ENCODE results near the gene SRA1. TPM values are rescaled to one million over a fixed set of nuclear protein-coding genes. Genes with fewer than 3 reads are reported as not detected.
A peak's percentile ranks its signal among the peaks of the same experiment; 100 is the strongest.

SRA1 gene
- total and polyA plus RNA-seq, 2 of the 13 experiments (the other 11 are each of a cell fraction or from before 2014, with no cell fraction given), result 14.2 to 32.8 TPM

DNA sequence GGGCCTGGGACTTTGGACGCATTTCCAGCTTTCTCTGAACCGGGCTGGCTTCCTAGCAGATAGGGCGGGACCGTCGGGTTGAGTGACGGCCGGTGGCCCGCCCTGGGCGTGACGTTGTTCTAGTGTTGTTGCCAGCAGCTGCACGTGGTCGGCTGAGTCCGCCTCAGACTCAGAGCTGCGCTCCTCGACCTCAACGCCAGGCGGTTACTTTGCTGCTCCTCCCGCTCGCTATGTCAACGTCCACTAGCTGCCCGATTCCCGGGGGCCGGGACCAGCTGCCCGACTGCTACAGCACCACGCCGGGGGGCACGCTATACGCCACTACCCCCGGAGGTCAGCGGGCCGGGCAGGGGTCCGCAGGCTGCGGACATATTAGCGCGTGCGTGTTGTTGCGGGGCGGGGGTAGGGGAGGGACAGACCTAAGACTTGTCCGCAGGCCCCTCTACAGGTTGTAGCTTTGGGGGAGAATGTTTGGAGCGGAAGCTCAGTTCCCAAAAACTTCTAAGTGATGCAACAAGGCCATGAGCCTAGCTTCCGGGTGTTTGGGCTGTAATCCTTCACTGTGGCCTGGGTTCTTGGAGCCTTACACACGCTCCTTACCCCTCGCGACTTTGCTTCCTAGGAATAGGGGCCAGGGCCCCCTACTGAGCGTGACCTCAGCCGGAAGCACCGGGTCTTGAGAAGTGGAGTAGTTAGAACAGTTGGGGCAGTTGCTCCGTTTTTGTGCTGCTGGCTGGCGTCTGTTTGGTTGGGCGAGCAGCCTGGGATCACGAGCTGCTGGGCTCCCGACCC is 9.6 kb downstream of the SRA1 start, which contains the start of gene EIF4EBP3 (continued):
- TF ChIP-seq ZNF768 (CRISPR knock-in tag; IDR thresholded peaks at IDR 0.05) (no peak; the same call in 1 of the 2 replicates), PRMT3 (CRISPR knock-in tag; IDR thresholded peaks at IDR 0.05; ENCODE audit: borderline replicate concordance, low read depth) (no peak; the same call in 1 of the 2 replicates), RFX5 (IDR thresholded peaks at IDR 0.05; ENCODE audit: low read depth, low read length) (peak; percentile 83), STAG1 (CRISPR knock-in tag; IDR thresholded peaks at IDR 0.05) (peak; percentile 45; the same call in 1 of the 2 replicates), ATRX (CRISPR knock-in tag; IDR thresholded peaks at IDR 0.05; ENCODE audit: borderline replicate concordance) (no peak), ATF2 (CRISPR knock-in tag; IDR thresholded peaks at IDR 0.05) (peak; percentile 67; the same call in 1 of the 2 replicates), IRF2 (CRISPR knock-in tag; IDR thresholded peaks at IDR 0.05) (peak; percentile 42), THAP7 (CRISPR knock-in tag; IDR thresholded peaks at IDR 0.05) (0 out of 2 replicates have a peak, but pooled peaks have one; percentile 11), PHF8 (CRISPR knock-in tag; IDR thresholded peaks at IDR 0.05) (peak; percentile 11; the same call in 1 of the 2 replicates), ZNF567 (CRISPR knock-in tag; IDR thresholded peaks at IDR 0.05; ENCODE audit: borderline replicate concordance) (peak; percentile 76; the same call in 1 of the 2 replicates), ZNF235 (CRISPR knock-in tag; IDR thresholded peaks at IDR 0.05; ENCODE audit: borderline replicate concordance) (no peak), HDAC1 (CRISPR knock-in tag; IDR thresholded peaks at IDR 0.05) (peak; percentile 66), SP5 (CRISPR knock-in tag; IDR thresholded peaks at IDR 0.05; ENCODE audit: borderline replicate concordance, low read depth) (peak; percentile 98), TBX3 (IDR thresholded peaks at IDR 0.05; ENCODE audit: borderline replicate concordance) (no peak), ZNF431 (CRISPR knock-in tag; IDR thresholded peaks at IDR 0.05; ENCODE audit: borderline replicate concordance, low read depth) (0 out of 2 replicates have a peak, but pooled peaks have one; percentile 46), RAD21 (CRISPR knock-in tag; IDR thresholded peaks at IDR 0.05) (peak; percentile 73), GFI1 (CRISPR knock-in tag; IDR thresholded peaks at IDR 0.05; ENCODE audit: borderline replicate concordance) (peak; percentile 70; the same call in 1 of the 2 replicates), ZNF331 (CRISPR knock-in tag; IDR thresholded peaks at IDR 0.05) (peak; percentile 83), KLF11 (CRISPR knock-in tag; IDR thresholded peaks at IDR 0.05) (peak; percentile 85; the same call in 1 of the 2 replicates), ZNF570 (CRISPR knock-in tag; IDR thresholded peaks at IDR 0.05; ENCODE audit: borderline replicate concordance) (no peak), SALL1 (CRISPR knock-in tag; IDR thresholded peaks at IDR 0.05) (peak; percentile 95), MEF2D (CRISPR knock-in tag; IDR thresholded peaks at IDR 0.05) (peak; percentile 70; the same call in 1 of the 2 replicates), HNF1B (CRISPR knock-in tag; IDR thresholded peaks at IDR 0.05) (0 out of 2 replicates have a peak, but pooled peaks have one; percentile 64), ZSCAN25 (CRISPR knock-in tag; IDR thresholded peaks at IDR 0.05) (peak; percentile 68; the same call in 1 of the 2 replicates)
- TF ChIP-seq, protein P1, sequence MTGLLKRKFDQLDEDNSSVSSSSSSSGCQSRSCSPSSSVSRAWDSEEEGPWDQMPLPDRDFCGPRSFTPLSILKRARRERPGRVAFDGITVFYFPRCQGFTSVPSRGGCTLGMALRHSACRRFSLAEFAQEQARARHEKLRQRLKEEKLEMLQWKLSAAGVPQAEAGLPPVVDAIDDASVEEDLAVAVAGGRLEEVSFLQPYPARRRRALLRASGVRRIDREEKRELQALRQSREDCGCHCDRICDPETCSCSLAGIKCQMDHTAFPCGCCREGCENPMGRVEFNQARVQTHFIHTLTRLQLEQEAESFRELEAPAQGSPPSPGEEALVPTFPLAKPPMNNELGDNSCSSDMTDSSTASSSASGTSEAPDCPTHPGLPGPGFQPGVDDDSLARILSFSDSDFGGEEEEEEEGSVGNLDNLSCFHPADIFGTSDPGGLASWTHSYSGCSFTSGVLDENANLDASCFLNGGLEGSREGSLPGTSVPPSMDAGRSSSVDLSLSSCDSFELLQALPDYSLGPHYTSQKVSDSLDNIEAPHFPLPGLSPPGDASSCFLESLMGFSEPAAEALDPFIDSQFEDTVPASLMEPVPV (CRISPR knock-in tag; IDR thresholded peaks at IDR 0.05), result peak; percentile 82

All from HepG2 (cell line).